ENCODE measurements around the gene PASK.

PASK gene

GRCh38 chr2:241073166-241074064, 75.9 kb downstream of the PASK start:
- Histone ChIP-seq H3K4me3 (ENCODE audit: low read length in 2 of 2) (no peak overlapping the region), H3K4me1 (ENCODE audit: control insufficient read depth in 2 of 2, insufficient read depth in 1 of 2, low read depth in 1 of 2, low read length in 2 of 2) (peaks cover 6% of the 10 kb centered on the region in 2 donors)

GRCh38 chr2:241072553-241073165, 76.6 kb downstream of the PASK start:
- Histone ChIP-seq H3K79me1 (ENCODE audit: low read depth, low read length) (peaks cover 3% of the 10 kb centered on the region), H3K9me3 (replicated peaks in 1 of 2; ENCODE audit: control insufficient read depth in 2 of 2, insufficient read depth in 1 of 2, low read depth in 1 of 2, low read length in 2 of 2) (no peaks in the 10 kb centered on the region), H3K27me3 (ENCODE audit: control insufficient read depth in 3 of 3, insufficient read depth in 3 of 3, low read depth in 1 of 3, low read length in 3 of 3) (peaks cover 0 to 18% (median 2%) of the 10 kb centered on the region in 3 experiments), H3K4me2 (ENCODE audit: insufficient read depth, low read length, poor library complexity, severe bottlenecking) (no peak overlapping the region), H2BK5ac (ENCODE audit: low read length) (no peak overlapping the region), H4K91ac (ENCODE audit: low read depth, low read length, poor library complexity) (peak overlapping the region; percentile 30), H2AFZ (ENCODE audit: low read length) (no peak overlapping the region), H3K18ac (ENCODE audit: low read length) (peak overlapping the region; percentile 87), H3K4ac (ENCODE audit: low read length) (no peak overlapping the region), H3K27ac (replicated peaks; ENCODE audit: low read length) (no peak overlapping the region), H3K36me3 (replicated peaks in 1 of 2; ENCODE audit: control insufficient read depth in 2 of 2, insufficient read depth in 2 of 2, low read length in 2 of 2) (no peaks in the 10 kb centered on the region), H2BK12ac (ENCODE audit: low read length) (peak overlapping the region; percentile 22), H3K14ac (ENCODE audit: low read length) (peak overlapping the region; percentile 63), H4K8ac (ENCODE audit: low read depth, low read length) (no peak overlapping the region), H2BK15ac (ENCODE audit: low read length) (no peak overlapping the region), H2AK5ac (ENCODE audit: low read depth, low read length) (peak overlapping the region; percentile 46), H3K9ac (ENCODE audit: low read depth, low read length, poor library complexity) (no peak overlapping the region), H2BK120ac (ENCODE audit: low read depth, low read length) (no peak overlapping the region), H3K4me1 (ENCODE audit: control insufficient read depth in 2 of 2, insufficient read depth in 1 of 2, low read depth in 1 of 2, low read length in 2 of 2) (peaks cover 6% of the 10 kb centered on the region in 2 donors), H3K4me3 (ENCODE audit: low read length in 2 of 2) (no peak overlapping the region), H3K23ac (ENCODE audit: low read depth, low read length, poor library complexity) (peak overlapping the region; percentile 85)
- no CpG with 5 or more reads among the region's 14 CpGs for WGBS, 2 donors (ENCODE audit: extremely low coverage in 2 of 2, insufficient read length in 2 of 2, insufficient replicate concordance in 1 of 2)
- DNase-seq (ENCODE audit: low spot score) = no peak

More at GRCh38 chr2:241073166-241074064, 75.9 kb downstream of the PASK start:
- no peak overlapping the region for H3K4me2 ChIP-seq (ENCODE audit: insufficient read depth, low read length, poor library complexity, severe bottlenecking)
- H2BK120ac ChIP-seq (ENCODE audit: low read depth, low read length) = no peak overlapping the region
- no peaks in the 10 kb centered on the region for H3K36me3 ChIP-seq (replicated peaks in 1 of 2; ENCODE audit: control insufficient read depth in 2 of 2, insufficient read depth in 2 of 2, low read length in 2 of 2)
- no peak overlapping the region for H3K27ac ChIP-seq (replicated peaks; ENCODE audit: low read length)
- peak overlapping the region; percentile 38 for H3K14ac ChIP-seq (ENCODE audit: low read length)
- H3K18ac ChIP-seq (ENCODE audit: low read length) = peak overlapping the region; percentile 85
- H3K4ac ChIP-seq (ENCODE audit: low read length) = no peak overlapping the region
- no peak overlapping the region for H2BK12ac ChIP-seq (ENCODE audit: low read length)
- H4K91ac ChIP-seq (ENCODE audit: low read depth, low read length, poor library complexity) = no peak overlapping the region
- no peak for DNase-seq (ENCODE audit: low spot score)
- no peak overlapping the region for H2BK15ac ChIP-seq (ENCODE audit: low read length)
- no peak overlapping the region for H2AFZ ChIP-seq (ENCODE audit: low read length)
- peak overlapping the region; percentile 85 for H3K23ac ChIP-seq (ENCODE audit: low read depth, low read length, poor library complexity)
- peaks cover 0 to 15% (median 2%) of the 10 kb centered on the region in 3 experiments for H3K27me3 ChIP-seq (ENCODE audit: control insufficient read depth in 3 of 3, insufficient read depth in 3 of 3, low read depth in 1 of 3, low read length in 3 of 3)
- H2BK5ac ChIP-seq (ENCODE audit: low read length) = peak overlapping the region; percentile 90
- no peaks in the 10 kb centered on the region for H3K9me3 ChIP-seq (replicated peaks in 1 of 2; ENCODE audit: control insufficient read depth in 2 of 2, insufficient read depth in 1 of 2, low read depth in 1 of 2, low read length in 2 of 2)
- H4K8ac ChIP-seq (ENCODE audit: low read depth, low read length) = no peak overlapping the region
- H3K9ac ChIP-seq (ENCODE audit: low read depth, low read length, poor library complexity) = no peak overlapping the region
- H2AK5ac ChIP-seq (ENCODE audit: low read depth, low read length) = peak overlapping the region; percentile 28
- H3K79me1 ChIP-seq (ENCODE audit: low read depth, low read length) = peaks cover 3% of the 10 kb centered on the region
- WGBS, 2 donors (ENCODE audit: extremely low coverage in 2 of 2, insufficient read length in 2 of 2, insufficient replicate concordance in 1 of 2) = no CpG with 5 or more reads among the region's 25 CpGs

GRCh38 chr2:241072151-241072550, 77.1 kb downstream of the PASK start:
- H2BK5ac ChIP-seq (ENCODE audit: low read length) = no peak overlapping the region
- H3K36me3 ChIP-seq (replicated peaks in 1 of 2; ENCODE audit: control insufficient read depth in 2 of 2, insufficient read depth in 2 of 2, low read length in 2 of 2) = no peaks in the 10 kb centered on the region
- peak overlapping the region; percentile 46 for H2AK5ac ChIP-seq (ENCODE audit: low read depth, low read length)
- peak overlapping the region; percentile 87 for H3K18ac ChIP-seq (ENCODE audit: low read length)
- H3K27me3 ChIP-seq (ENCODE audit: control insufficient read depth in 3 of 3, insufficient read depth in 3 of 3, low read depth in 1 of 3, low read length in 3 of 3) = peaks cover 0 to 24% (median 2%) of the 10 kb centered on the region in 3 experiments
- H2AFZ ChIP-seq (ENCODE audit: low read length) = no peak overlapping the region
- peak overlapping the region; percentile 22 for H2BK12ac ChIP-seq (ENCODE audit: low read length)
- H3K9ac ChIP-seq (ENCODE audit: low read depth, low read length, poor library complexity) = no peak overlapping the region
- H3K27ac ChIP-seq (replicated peaks; ENCODE audit: low read length) = no peak overlapping the region
- peaks cover 6% of the 10 kb centered on the region in 2 donors for H3K4me1 ChIP-seq (ENCODE audit: control insufficient read depth in 2 of 2, insufficient read depth in 1 of 2, low read depth in 1 of 2, low read length in 2 of 2)
- no peak overlapping the region for H3K4ac ChIP-seq (ENCODE audit: low read length)
- H2BK120ac ChIP-seq (ENCODE audit: low read depth, low read length) = no peak overlapping the region
- WGBS, 2 donors (ENCODE audit: extremely low coverage in 2 of 2, insufficient read length in 2 of 2, insufficient replicate concordance in 1 of 2) = no CpG with 5 or more reads among the region's 9 CpGs
- no peak overlapping the region for H3K4me2 ChIP-seq (ENCODE audit: insufficient read depth, low read length, poor library complexity, severe bottlenecking)
- no peak overlapping the region for H3K23ac ChIP-seq (ENCODE audit: low read depth, low read length, poor library complexity)
- H2BK15ac ChIP-seq (ENCODE audit: low read length) = no peak overlapping the region
- DNase-seq (ENCODE audit: low spot score) = no peak
- no peaks in the 10 kb centered on the region for H3K9me3 ChIP-seq (replicated peaks in 1 of 2; ENCODE audit: control insufficient read depth in 2 of 2, insufficient read depth in 1 of 2, low read depth in 1 of 2, low read length in 2 of 2)
- H3K14ac ChIP-seq (ENCODE audit: low read length) = peak overlapping the region; percentile 63
- peak overlapping the region; percentile 23 for H4K8ac ChIP-seq (ENCODE audit: low read depth, low read length)
- no peak overlapping the region for H3K4me3 ChIP-seq (ENCODE audit: low read length in 2 of 2)
- peak overlapping the region; percentile 30 for H4K91ac ChIP-seq (ENCODE audit: low read depth, low read length, poor library complexity)
- H3K79me1 ChIP-seq (ENCODE audit: low read depth, low read length) = peaks cover 3% of the 10 kb centered on the region

GRCh38 chr2:241071677-241072111, 77.6 kb downstream of the PASK start:
- peaks cover 0 to 28% (median 2%) of the 10 kb centered on the region in 3 experiments for H3K27me3 ChIP-seq (ENCODE audit: control insufficient read depth in 3 of 3, insufficient read depth in 3 of 3, low read depth in 1 of 3, low read length in 3 of 3)

More at GRCh38 chr2:241071677-241072111, 77.6 kb downstream of the PASK start:
- Histone ChIP-seq H3K4ac (ENCODE audit: low read length) (no peak overlapping the region), H3K14ac (ENCODE audit: low read length) (no peak overlapping the region), H4K91ac (ENCODE audit: low read depth, low read length, poor library complexity) (no peak overlapping the region), H3K9ac (ENCODE audit: low read depth, low read length, poor library complexity) (no peak overlapping the region), H2AFZ (ENCODE audit: low read length) (no peak overlapping the region), H2AK5ac (ENCODE audit: low read depth, low read length) (no peak overlapping the region), H3K36me3 (replicated peaks in 1 of 2; ENCODE audit: control insufficient read depth in 2 of 2, insufficient read depth in 2 of 2, low read length in 2 of 2) (no peaks in the 10 kb centered on the region), H3K9me3 (replicated peaks in 1 of 2; ENCODE audit: control insufficient read depth in 2 of 2, insufficient read depth in 1 of 2, low read depth in 1 of 2, low read length in 2 of 2) (no peaks in the 10 kb centered on the region), H3K79me1 (ENCODE audit: low read depth, low read length) (peaks cover 4% of the 10 kb centered on the region), H3K4me1 (ENCODE audit: control insufficient read depth in 2 of 2, insufficient read depth in 1 of 2, low read depth in 1 of 2, low read length in 2 of 2) (peaks cover 6% of the 10 kb centered on the region in 2 donors), H2BK120ac (ENCODE audit: low read depth, low read length) (no peak overlapping the region), H3K4me2 (ENCODE audit: insufficient read depth, low read length, poor library complexity, severe bottlenecking) (no peak overlapping the region), H2BK5ac (ENCODE audit: low read length) (no peak overlapping the region), H2BK15ac (ENCODE audit: low read length) (no peak overlapping the region), H3K27ac (replicated peaks; ENCODE audit: low read length) (no peak overlapping the region), H3K4me3 (ENCODE audit: low read length in 2 of 2) (no peak overlapping the region), H2BK12ac (ENCODE audit: low read length) (no peak overlapping the region), H3K23ac (ENCODE audit: low read depth, low read length, poor library complexity) (no peak overlapping the region), H3K18ac (ENCODE audit: low read length) (no peak overlapping the region), H4K8ac (ENCODE audit: low read depth, low read length) (no peak overlapping the region)
- no CpG with 5 or more reads among the region's 25 CpGs for WGBS, 2 donors (ENCODE audit: extremely low coverage in 2 of 2, insufficient read length in 2 of 2, insufficient replicate concordance in 1 of 2)
- DNase-seq (ENCODE audit: low spot score) = no peak
